Left renal cortex interstitium (tissue), 4 donors: ENCODE results near the gene HDAC11. TPM values are rescaled to one million over a fixed set of nuclear protein-coding genes. Genes with fewer than 3 reads are reported as not detected.
"Not testable (repeated sequence)": the region's sequence is repeated elsewhere in the genome, so short reads cannot be mapped to it uniquely, and the experiment has no call there.

ENCODE experiments used
- DNase-seq, 4 donors: peaks; one replicate each; pipeline ENCODE4 v3.0.0-alpha.2; 2013; ENCODE audit warnings: low read depth in 4 of 4, low spot score in 2 of 4, missing footprints in 1 of 4
- polyA plus RNA-seq, 4 donors: library from polyadenylated mRNA; unstranded; fragments of 120-200 nt; gene quantifications; one replicate each; pipeline ENCODE4 v1.2.1, GENCODE V29; 2013; ENCODE audit not compliant: insufficient read length in 4 of 4

HDAC11 gene
- polyA plus RNA-seq, 4 donors = 22.2 to 25.4 (median 23.3) TPM

- DNase-seq = no peak
Observed at GRCh38 chr3:13519006-13519791, 39.1 kb downstream of the HDAC11 start.

GRCh38 chr3:13520326-13520880, 40.3 kb downstream of the HDAC11 start:
- no peak for DNase-seq

- no peak for DNase-seq
Observed at GRCh38 chr3:13521309-13521708, 41.2 kb downstream of the HDAC11 start.

GRCh38 chr3:13521749-13522148, 41.6 kb downstream of the HDAC11 start:
- DNase-seq = not testable (repeated sequence)

GRCh38 chr3:13522236-13522635, 42.1 kb downstream of the HDAC11 start:
- no peak for DNase-seq

- no peak for DNase-seq
Observed at GRCh38 chr3:13524979-13525669, 45.0 kb downstream of the HDAC11 start.

GRCh38 chr3:13525827-13526625, 45.9 kb downstream of the HDAC11 start:
- DNase-seq = no peak

GRCh38 chr3:13526626-13526949, 46.5 kb downstream of the HDAC11 start:
- no peak for DNase-seq

GRCh38 chr3:13528217-13528867, 48.2 kb downstream of the HDAC11 start:
- no peak for DNase-seq

- no peak for DNase-seq
Observed at GRCh38 chr3:13529196-13530112, 49.3 kb downstream of the HDAC11 start.

GRCh38 chr3:13530241-13531009, 50.3 kb downstream of the HDAC11 start:
- DNase-seq = no peak

- no peak for DNase-seq
Observed at GRCh38 chr3:13532085-13532484, 52.0 kb downstream of the HDAC11 start.

GRCh38 chr3:13532631-13533030, 52.5 kb downstream of the HDAC11 start:
- no peak for DNase-seq

GRCh38 chr3:13533885-13534301, 53.8 kb downstream of the HDAC11 start:
- no peak for DNase-seq

- DNase-seq = no peak
Observed at GRCh38 chr3:13535526-13535875, 55.4 kb downstream of the HDAC11 start.

- DNase-seq = no peak
Observed at GRCh38 chr3:13535905-13536304, 55.8 kb downstream of the HDAC11 start.

GRCh38 chr3:13536432-13536831, 56.3 kb downstream of the HDAC11 start:
- DNase-seq = no peak

GRCh38 chr3:13536832-13537231, 56.7 kb downstream of the HDAC11 start:
- no peak for DNase-seq
